ENCODE data around the gene CUL9. TPM values are rescaled to one million over a fixed set of nuclear protein-coding genes. Genes with fewer than 3 reads are reported as not detected.

Gene CUL9
- total RNA-seq, 1 donor from 2014 or later, result 41.8 TPM

DNA sequence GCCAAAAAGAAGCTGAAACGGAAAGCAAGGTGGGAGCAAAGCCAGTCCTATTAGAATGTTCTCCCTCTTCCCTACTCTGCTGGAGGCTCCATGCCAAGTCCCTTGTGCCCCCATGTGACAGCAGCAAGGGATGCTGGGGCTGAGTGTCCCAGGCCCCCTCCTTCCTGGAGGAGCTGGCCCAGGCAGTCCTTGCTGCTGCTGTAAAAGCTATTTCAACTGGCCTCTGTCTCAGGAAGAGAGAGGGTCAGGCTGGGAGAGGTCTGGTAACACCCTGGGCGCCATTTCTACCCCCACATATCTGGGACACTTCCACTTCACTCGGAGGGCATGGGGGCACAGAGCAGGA lies 86.3 kb downstream of the CUL9 start:
- intact Hi-C loops (cut with DNase I), result no loop called here
- Histone ChIP-seq H3K27me3 (ENCODE audit: low read depth) (peaks cover 11% of the 10 kb centered on the region), H3K27ac (peak overlapping the region; percentile 11), H3K4me1 (peaks cover 10% of the 10 kb centered on the region), H3K4me3 (no peak overlapping the region), H3K36me3 (no peaks in the 10 kb centered on the region), H3K9me3 (no peaks in the 10 kb centered on the region)
- TF ChIP-seq, protein P1, sequence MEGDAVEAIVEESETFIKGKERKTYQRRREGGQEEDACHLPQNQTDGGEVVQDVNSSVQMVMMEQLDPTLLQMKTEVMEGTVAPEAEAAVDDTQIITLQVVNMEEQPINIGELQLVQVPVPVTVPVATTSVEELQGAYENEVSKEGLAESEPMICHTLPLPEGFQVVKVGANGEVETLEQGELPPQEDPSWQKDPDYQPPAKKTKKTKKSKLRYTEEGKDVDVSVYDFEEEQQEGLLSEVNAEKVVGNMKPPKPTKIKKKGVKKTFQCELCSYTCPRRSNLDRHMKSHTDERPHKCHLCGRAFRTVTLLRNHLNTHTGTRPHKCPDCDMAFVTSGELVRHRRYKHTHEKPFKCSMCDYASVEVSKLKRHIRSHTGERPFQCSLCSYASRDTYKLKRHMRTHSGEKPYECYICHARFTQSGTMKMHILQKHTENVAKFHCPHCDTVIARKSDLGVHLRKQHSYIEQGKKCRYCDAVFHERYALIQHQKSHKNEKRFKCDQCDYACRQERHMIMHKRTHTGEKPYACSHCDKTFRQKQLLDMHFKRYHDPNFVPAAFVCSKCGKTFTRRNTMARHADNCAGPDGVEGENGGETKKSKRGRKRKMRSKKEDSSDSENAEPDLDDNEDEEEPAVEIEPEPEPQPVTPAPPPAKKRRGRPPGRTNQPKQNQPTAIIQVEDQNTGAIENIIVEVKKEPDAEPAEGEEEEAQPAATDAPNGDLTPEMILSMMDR (IDR thresholded peaks at IDR 0.05), result no peak
- DNase-seq, result no peak
- no peak for ATAC-seq

DNA sequence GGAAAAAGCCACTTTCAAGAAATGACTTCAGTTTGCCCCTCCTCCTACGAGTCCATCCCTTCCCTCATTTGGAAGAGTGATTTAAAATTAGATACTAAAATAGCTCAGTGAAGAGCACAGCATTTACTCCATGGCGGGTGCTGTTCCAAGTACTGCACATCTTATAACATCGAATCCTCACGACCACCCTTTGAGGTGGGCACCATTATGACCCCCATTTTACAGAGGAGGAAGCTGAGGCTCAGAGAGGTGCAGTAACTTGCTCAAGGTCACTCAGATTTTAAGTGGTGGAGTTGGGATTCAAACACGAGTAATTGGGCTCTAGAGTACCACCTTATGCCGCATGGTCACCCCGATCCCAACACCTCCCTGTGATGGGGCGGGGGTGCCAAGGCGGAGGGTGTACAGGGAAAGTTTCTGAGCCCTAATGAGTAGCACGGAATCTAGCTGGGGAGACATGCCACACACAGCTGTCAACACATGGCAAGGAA lies 86.8 kb downstream of the CUL9 start:
- DNase-seq (no peak), ATAC-seq (no peak)
- no peak overlapping the region for H3K27ac ChIP-seq
- H3K4me3 ChIP-seq, result no peak overlapping the region
- peaks cover 10% of the 10 kb centered on the region for H3K4me1 ChIP-seq
- H3K36me3 ChIP-seq, result no peaks in the 10 kb centered on the region
- H3K27me3 ChIP-seq (ENCODE audit: low read depth), result peaks cover 11% of the 10 kb centered on the region
- intact Hi-C loops (cut with DNase I), result no loop called here
- no peaks in the 10 kb centered on the region for H3K9me3 ChIP-seq
- TF ChIP-seq, protein P1 (IDR thresholded peaks at IDR 0.05), result no peak

DNA sequence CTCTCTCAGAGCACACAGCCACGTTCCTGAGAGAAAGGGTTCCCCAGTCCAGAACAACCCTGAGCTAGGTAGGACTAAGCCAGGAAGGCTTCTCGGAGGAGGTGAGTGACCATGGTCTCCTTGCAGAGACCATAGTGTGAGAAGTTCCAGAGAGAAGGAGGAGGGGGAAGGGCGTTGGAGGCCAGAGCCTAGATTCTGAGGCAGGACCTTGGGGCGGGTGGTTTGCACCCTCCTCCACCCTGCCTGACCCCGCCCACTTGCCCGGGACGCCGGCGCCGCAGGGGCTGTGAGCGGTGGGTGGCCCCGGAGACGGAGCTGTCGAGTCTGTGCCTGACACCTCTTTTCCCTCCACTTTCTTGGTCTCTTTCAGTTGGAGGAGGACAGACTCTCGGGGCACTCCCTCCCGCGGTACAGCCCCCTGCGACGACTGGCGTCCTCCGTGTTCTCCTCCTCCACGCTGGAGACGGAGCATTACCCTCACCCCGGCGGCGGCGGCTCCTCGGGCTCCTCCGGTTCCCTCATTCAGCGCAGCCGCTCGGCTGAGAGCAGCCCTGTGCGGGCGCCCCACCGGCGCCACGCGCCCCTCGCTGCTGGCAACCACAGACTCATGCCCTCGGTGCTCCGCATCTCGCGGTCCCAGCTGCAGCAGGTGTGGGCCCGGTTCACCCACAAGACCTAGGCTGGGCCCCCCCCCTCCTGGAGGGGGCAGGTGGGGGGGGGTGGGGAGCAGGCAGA lies 87.4 kb downstream of the CUL9 start:
- no peak for DNase-seq
- Histone ChIP-seq H3K36me3 (no peaks in the 10 kb centered on the region), H3K4me3 (peak overlapping the region; percentile 49), H3K4me1 (peaks cover 10% of the 10 kb centered on the region), H3K9me3 (no peaks in the 10 kb centered on the region), H3K27ac (no peak overlapping the region), H3K27me3 (ENCODE audit: low read depth) (peaks cover 14% of the 10 kb centered on the region)
- TF ChIP-seq, protein P1 (IDR thresholded peaks at IDR 0.05), result no peak
- intact Hi-C loops (cut with DNase I), result no loop called here
- peak; percentile 52 to 53 for ATAC-seq

DNA sequence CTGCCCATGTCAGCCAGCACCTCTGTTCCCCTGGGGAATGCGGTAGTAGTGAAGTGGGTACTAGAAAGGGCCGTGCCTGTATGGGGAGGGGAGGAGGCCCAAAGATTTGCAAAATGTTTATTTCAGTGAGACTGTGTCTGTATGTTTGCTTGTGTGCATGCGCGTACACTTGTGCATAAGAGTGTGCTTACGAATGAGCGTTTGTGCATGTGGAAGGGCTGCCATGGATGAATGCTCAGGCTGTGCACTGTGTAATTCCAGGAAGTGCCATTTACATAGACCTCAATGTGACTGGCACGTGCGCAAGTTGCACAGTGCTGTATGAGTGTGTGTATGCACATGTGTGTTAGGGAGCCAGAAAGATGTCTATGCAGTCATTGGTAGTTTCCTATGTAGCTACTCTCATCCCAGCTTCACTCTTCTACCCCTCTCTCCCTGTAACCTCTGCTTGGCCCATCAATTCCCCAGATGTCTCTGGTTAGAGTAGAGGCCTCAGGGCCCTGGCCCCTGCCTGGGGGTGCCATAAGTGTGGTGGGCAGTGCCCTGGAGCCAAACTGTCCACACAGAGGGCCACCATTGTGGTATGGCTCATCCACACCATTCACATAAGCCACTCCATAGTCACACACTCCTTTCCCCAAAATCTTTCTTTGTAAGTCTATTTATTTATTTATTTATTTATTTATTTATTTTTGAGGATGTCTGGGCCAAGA lies 89.3 kb downstream of the CUL9 start:
- Histone ChIP-seq H3K4me3 (no peak overlapping the region), H3K27ac (no peak overlapping the region), H3K4me1 (peaks cover 26% of the 10 kb centered on the region), H3K36me3 (no peaks in the 10 kb centered on the region), H3K27me3 (ENCODE audit: low read depth) (peaks cover 32% of the 10 kb centered on the region), H3K9me3 (no peaks in the 10 kb centered on the region)
- ATAC-seq (peak in 1 of 2 donors; percentile 34), DNase-seq (no peak)
- TF ChIP-seq, protein P1 (IDR thresholded peaks at IDR 0.05), result no peak
- intact Hi-C loops (cut with DNase I), result no loop called here

DNA sequence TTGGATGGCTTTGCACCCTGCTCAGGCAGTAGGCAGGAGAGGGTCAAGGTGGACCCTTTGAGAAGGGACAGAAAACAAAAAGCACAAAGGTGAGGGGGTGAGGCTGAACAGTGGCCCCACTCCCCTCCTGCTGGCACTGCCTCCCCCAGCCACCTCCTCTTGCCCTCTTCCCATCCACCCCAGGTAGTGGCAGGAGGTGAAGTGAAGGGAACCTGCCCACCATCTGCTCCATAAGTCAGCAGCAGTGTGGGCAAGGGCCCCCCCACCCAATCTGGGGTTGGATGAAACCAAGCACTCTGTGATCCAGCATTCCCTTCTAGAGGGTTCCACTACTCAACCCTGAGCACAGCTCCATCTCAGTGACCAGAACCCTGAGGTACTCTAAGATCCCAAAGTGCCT lies 89.9 kb downstream of the CUL9 start:
- no peak overlapping the region for H3K27ac ChIP-seq
- intact Hi-C loops (cut with DNase I), result no loop called here

More for the DNA sequence above, 89.9 kb downstream of the CUL9 start:
- DNase-seq, result no peak
- TF ChIP-seq, protein P1 (IDR thresholded peaks at IDR 0.05), result no peak
- ATAC-seq, result no peak
- H3K9me3 ChIP-seq, result no peaks in the 10 kb centered on the region
- H3K36me3 ChIP-seq, result no peaks in the 10 kb centered on the region
- H3K4me1 ChIP-seq, result peaks cover 29% of the 10 kb centered on the region
- H3K27me3 ChIP-seq (ENCODE audit: low read depth), result peaks cover 37% of the 10 kb centered on the region
- no peak overlapping the region for H3K4me3 ChIP-seq
